ENCODE data around the gene ASTN2.

DNA sequence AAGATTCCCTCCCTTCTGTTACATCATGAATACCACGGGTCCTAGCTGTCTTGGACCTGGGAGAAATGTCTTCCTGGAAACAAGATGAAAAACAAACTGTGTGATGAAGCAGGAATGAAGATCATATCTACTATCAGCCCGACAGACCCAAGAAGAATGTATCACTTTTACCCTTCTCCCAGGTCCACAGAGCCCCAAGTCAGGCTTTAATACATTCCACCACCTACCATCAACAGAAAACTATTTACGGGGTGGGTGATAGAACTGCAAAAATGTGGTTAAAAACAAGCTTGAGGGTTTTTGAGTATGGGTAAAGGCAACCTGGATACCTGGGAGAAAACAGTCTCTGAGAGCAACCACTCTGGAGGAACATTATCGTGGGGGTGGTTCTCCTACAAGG is 400.8 kb downstream of the ASTN2 start:
- no peak for TF ChIP-seq POLR2AphosphoS5 (IDR thresholded peaks at IDR 0.05; ENCODE audit: low read depth, low read length)
- no peak for TF ChIP-seq SIN3A (IDR thresholded peaks at IDR 0.05; ENCODE audit: borderline replicate concordance, insufficient read depth, low read length)
- TF ChIP-seq TAF1 (IDR thresholded peaks at IDR 0.05; ENCODE audit: borderline replicate concordance, insufficient read depth, low read length) = no peak
- TF ChIP-seq, protein P1, sequence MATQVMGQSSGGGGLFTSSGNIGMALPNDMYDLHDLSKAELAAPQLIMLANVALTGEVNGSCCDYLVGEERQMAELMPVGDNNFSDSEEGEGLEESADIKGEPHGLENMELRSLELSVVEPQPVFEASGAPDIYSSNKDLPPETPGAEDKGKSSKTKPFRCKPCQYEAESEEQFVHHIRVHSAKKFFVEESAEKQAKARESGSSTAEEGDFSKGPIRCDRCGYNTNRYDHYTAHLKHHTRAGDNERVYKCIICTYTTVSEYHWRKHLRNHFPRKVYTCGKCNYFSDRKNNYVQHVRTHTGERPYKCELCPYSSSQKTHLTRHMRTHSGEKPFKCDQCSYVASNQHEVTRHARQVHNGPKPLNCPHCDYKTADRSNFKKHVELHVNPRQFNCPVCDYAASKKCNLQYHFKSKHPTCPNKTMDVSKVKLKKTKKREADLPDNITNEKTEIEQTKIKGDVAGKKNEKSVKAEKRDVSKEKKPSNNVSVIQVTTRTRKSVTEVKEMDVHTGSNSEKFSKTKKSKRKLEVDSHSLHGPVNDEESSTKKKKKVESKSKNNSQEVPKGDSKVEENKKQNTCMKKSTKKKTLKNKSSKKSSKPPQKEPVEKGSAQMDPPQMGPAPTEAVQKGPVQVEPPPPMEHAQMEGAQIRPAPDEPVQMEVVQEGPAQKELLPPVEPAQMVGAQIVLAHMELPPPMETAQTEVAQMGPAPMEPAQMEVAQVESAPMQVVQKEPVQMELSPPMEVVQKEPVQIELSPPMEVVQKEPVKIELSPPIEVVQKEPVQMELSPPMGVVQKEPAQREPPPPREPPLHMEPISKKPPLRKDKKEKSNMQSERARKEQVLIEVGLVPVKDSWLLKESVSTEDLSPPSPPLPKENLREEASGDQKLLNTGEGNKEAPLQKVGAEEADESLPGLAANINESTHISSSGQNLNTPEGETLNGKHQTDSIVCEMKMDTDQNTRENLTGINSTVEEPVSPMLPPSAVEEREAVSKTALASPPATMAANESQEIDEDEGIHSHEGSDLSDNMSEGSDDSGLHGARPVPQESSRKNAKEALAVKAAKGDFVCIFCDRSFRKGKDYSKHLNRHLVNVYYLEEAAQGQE (IDR thresholded peaks at IDR 0.05; ENCODE audit: insufficient read depth in 1 of 2, low read depth in 2 of 2, low read length in 2 of 2) = no peak
- TF ChIP-seq FOXP2 (optimal IDR thresholded peaks at IDR 0.05; ENCODE audit: borderline replicate concordance, extremely low read depth, extremely low read length, insufficient read depth) = no peak

Measured in PFSK-1 (cell line).